Stimulated activated CD8-positive, alpha-beta memory T cell treated with anti-CD3 and anti-CD28 coated beads, Interleukin-12 subunit alpha, Interleukin-12 subunit beta, amount 100 ng/mL, for 24 hours (primary cell): Measurements from ENCODE around the gene CCDC68.

Experiments used
- DNase-seq: peaks from one replicate; pipeline ENCODE4 v3.0.0-alpha.2; 2020; ENCODE audit errors: extremely low read depth

Gene CCDC68

GRCh38 chr18:54961016-54961423 is 1.8 kb upstream of the CCDC68 start:
- no peak for DNase-seq

GRCh38 chr18:54960197-54960596 is 936 bp upstream of the CCDC68 start:
- no peak for DNase-seq

GRCh38 chr18:54957996-54958395 is 1.3 kb downstream of the CCDC68 start:
- no peak for DNase-seq

GRCh38 chr18:54957296-54957832 is 1.9 kb downstream of the CCDC68 start:
- no peak for DNase-seq

GRCh38 chr18:54956506-54956905 is 2.8 kb downstream of the CCDC68 start:
- no peak for DNase-seq

GRCh38 chr18:54952026-54952425 is 7.2 kb downstream of the CCDC68 start:
- DNase-seq, result no peak

- DNase-seq, result no peak
Measured at GRCh38 chr18:54950221-54950620, 9.0 kb downstream of the CCDC68 start.

GRCh38 chr18:54949588-54949987 is 9.7 kb downstream of the CCDC68 start:
- DNase-seq, result no peak

- no peak for DNase-seq
Measured at GRCh38 chr18:54948350-54948837, 10.9 kb downstream of the CCDC68 start.

- no peak for DNase-seq
Measured at GRCh38 chr18:54947091-54947490, 12.2 kb downstream of the CCDC68 start.

GRCh38 chr18:54946149-54946581 is 13.1 kb downstream of the CCDC68 start:
- no peak for DNase-seq

GRCh38 chr18:54945576-54946125 is 13.6 kb downstream of the CCDC68 start:
- DNase-seq, result no peak

GRCh38 chr18:54942569-54942968 is 16.7 kb downstream of the CCDC68 start:
- no peak for DNase-seq

- no peak for DNase-seq
Measured at GRCh38 chr18:54942144-54942543, 17.1 kb downstream of the CCDC68 start.

- no peak for DNase-seq
Measured at GRCh38 chr18:54939361-54939917, 19.8 kb downstream of the CCDC68 start.

- no peak for DNase-seq
Measured at GRCh38 chr18:54938506-54938905, 20.8 kb downstream of the CCDC68 start.

- DNase-seq, result no peak
Measured at GRCh38 chr18:54932472-54932871, 26.8 kb downstream of the CCDC68 start.

GRCh38 chr18:54931152-54931551 is 28.1 kb downstream of the CCDC68 start:
- DNase-seq, result no peak

GRCh38 chr18:54928236-54928635 is 31.0 kb downstream of the CCDC68 start:
- DNase-seq, result no peak

GRCh38 chr18:54926593-54927325 is 32.5 kb downstream of the CCDC68 start:
- DNase-seq, result no peak

- no peak for DNase-seq
Measured at GRCh38 chr18:54924948-54925347, 34.3 kb downstream of the CCDC68 start.

- DNase-seq, result no peak
Measured at GRCh38 chr18:54923339-54923956, 35.8 kb downstream of the CCDC68 start.
